GM10266 (cell line): ENCODE data around the gene CYP27A1.

ENCODE experiments used
- DNase-seq: peaks from one replicate; pipeline ENCODE4 v3.0.0; 2012; ENCODE audit errors: extremely low spot score
- TF ChIP-seq, protein P1 (sequence below): IDR thresholded peaks from 2 replicates; pipeline ENCODE4 v1.5.1; 2012; ENCODE audit warnings: mild to moderate bottlenecking, low read depth; ENCODE audit not compliant: control insufficient read depth, insufficient read depth; ENCODE audit errors: missing control alignments

Gene CYP27A1

DNA sequence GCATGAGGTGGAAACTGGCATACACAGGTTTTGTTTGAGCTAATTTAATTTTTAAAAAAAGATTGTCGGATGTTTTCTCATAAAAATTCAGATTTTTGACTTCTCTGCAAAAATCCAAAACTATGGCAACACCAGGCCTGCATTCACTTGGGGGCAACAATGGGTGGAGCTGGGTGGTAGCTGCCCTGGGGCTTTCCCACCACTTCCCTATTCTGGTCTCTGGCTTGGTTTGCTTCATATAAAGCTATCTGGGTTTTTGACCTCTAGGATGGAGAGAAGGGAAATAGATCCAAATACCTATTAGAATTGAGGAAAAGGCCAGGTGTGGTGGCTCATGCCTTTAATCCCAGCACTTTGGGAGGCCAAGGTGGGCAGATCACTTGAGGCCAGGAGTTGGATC is 5.5 kb upstream of the CYP27A1 start:
- DNase-seq, result no peak
- TF ChIP-seq, protein P1, sequence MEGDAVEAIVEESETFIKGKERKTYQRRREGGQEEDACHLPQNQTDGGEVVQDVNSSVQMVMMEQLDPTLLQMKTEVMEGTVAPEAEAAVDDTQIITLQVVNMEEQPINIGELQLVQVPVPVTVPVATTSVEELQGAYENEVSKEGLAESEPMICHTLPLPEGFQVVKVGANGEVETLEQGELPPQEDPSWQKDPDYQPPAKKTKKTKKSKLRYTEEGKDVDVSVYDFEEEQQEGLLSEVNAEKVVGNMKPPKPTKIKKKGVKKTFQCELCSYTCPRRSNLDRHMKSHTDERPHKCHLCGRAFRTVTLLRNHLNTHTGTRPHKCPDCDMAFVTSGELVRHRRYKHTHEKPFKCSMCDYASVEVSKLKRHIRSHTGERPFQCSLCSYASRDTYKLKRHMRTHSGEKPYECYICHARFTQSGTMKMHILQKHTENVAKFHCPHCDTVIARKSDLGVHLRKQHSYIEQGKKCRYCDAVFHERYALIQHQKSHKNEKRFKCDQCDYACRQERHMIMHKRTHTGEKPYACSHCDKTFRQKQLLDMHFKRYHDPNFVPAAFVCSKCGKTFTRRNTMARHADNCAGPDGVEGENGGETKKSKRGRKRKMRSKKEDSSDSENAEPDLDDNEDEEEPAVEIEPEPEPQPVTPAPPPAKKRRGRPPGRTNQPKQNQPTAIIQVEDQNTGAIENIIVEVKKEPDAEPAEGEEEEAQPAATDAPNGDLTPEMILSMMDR, result no peak

DNA sequence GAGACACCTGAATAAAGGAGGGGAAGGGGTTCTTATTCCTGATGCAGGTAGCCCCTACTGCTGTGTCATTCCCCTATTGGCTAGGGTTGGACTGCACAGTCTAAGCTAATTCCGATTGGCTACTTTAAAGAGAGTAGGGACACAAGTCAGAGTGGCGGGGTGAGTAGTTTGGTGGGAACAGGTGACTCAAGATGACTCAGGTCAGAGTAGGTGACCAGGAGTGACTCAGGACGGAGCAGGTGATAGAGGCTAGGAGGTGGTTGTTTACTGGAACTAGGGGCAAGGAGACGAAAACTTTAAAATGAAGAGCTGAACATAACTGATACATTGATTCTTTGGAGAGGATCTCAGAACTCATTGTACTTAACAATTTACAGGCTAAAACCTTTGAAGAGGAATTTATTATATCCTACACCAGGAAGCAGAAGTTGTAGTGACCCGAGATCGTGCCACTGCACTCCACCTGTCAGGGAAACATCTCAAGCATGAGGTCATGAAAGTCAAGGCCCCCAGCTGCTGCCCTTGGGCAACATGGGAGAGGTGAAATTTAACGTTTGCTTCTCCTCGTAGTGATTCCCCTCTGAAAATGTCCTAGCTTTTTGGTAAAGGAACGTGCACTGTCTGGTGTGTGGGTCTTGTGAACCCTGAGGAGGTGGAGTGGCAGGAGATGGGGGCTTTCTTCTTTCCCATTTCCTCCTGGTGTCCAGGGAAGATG is 4.5 kb upstream of the CYP27A1 start:
- DNase-seq, result no peak

DNA sequence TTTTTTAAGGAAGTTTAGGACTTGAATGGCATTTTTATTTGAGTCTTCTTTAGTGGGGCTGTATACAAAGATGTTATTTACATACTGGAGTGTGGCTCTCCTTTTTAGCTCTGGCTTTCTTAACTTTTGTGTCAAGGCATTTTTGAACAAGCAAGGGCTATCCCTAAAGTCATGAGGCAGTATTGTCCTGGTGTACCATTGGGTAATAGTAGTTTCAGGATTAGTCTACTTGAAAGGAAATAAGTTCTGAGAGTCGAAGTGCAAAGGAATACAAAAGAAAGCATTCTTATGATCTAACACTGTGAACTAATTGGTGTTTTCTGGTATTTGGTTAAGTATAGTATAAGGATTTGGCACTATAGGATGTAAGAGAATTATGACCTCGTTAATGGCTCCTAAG is 1.9 kb upstream of the CYP27A1 start:
- DNase-seq, result no peak
- TF ChIP-seq, protein P1, result no peak

More for the DNA sequence above, 4.5 kb upstream of the CYP27A1 start:
- TF ChIP-seq, protein P1, result no peak

DNA sequence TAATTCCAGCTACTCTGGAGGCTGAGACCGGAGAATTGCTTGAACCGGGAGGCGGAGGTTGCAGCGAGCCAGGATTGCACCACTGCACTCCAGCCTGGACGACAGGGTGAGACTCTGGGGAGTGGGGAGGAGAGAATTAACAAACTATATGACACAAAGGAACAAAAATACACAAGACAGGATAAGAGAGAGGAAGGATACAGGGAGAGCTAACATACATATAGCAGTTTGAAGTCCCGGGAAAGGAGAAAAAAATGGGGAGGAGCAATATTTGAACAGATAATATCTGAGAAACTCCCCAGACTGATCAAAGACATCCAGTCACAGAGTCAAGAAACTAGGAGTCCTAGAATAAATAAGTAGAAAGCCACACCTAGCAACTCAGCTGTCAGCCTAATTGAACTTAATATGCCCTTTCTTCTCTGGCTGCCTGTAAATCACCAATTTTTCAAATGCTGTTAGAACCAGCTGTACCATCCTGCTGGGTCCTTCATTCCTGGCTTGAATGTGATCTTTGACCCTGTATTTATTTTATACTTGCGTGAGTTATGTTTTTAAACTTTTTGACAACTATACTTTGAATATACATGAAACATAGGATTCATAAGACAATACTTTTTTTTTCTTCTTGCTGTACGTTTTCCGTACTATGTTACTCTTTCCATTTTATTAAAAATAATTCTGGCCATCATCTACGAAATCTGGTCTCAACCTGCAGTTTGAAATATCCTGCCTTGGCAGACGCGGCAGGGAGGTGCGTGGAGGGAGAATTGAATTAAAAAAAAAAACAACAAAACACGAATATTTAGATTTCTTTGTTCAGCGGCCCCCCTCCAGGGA is 876 bp upstream of the CYP27A1 start:
- no peak for DNase-seq
- TF ChIP-seq, protein P1, result no peak

DNA sequence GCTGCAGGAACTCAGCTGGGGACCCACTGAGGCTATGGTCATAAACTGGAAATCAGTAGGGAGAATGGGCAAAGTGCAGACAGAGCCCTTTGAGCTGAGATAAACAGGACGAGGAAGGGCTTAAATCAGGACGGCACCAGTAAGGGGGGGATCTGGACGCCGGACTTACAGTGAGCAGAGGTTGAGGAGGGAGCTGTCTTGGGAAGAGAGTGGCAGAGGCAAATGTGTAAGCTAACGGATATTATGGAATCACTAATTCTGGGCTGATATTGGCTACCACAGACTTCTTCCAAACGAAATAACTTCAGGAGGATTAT is 539 bp downstream of the CYP27A1 start:
- TF ChIP-seq, protein P1, result no peak
- DNase-seq, result no peak

DNA sequence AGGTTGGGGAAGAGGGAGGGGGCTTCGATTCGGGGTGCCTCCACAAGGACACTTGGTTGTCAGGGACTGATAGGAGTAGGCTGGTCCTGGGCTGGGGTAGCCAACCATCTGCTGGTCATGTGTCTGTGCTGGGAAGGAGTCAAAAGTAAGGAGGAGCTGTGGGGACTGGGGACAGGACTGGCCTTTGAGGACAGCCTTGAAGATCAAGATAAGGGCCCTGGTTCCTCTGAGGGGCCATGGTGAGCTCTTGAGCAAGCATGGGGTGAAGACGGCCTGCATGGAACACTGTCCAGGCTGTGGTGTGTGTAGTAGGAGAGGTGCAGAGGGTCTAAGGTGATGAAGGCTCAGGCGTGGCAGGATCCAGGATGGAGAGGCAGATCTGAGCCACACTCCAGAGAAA is 1.7 kb downstream of the CYP27A1 start:
- TF ChIP-seq, protein P1, result no peak
- DNase-seq, result no peak

DNA sequence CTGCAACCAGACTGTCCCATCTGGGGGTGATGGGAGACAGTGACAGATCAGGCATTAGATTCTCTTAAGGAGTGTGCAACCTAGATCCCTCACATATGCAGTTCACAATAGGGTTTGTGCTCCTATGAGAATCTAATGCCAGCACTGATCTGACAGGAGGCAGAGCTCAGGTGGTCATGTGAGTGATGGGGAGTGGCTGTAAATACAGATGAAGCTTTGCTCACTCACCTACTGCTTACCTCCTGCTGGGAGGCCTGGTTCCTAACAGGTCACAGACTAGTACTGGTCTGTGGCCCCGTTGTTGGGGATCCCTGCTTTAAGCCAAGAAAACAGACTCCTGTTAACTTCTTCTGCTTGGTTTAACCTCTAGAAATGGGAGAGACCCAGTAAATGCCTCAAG is 3.2 kb downstream of the CYP27A1 start:
- TF ChIP-seq, protein P1, result no peak
- no peak for DNase-seq
